HG03175 (cell line): Measurements from ENCODE around the gene ACOT2.
"Not testable (repeated sequence)": the region's sequence is repeated elsewhere in the genome, so short reads cannot be mapped to it uniquely, and the experiment has no call there.

Experiments
- ATAC-seq: cut with Tn5 transposase; IDR thresholded peaks from one replicate; pipeline ENCODE4 v1.9.1; 2021; ENCODE audit warnings: mild to moderate bottlenecking, moderate library complexity; ENCODE audit not compliant: unreplicated experiment

ACOT2 gene

GRCh38 chr14:73569185-73569958, at the start of gene ACOT2:
ACOT2 (plus strand) TSS chr14:73569213; CDS start chr14:73569241, 28 bp downstream.
- peak; percentile 57 for ATAC-seq

DNA sequence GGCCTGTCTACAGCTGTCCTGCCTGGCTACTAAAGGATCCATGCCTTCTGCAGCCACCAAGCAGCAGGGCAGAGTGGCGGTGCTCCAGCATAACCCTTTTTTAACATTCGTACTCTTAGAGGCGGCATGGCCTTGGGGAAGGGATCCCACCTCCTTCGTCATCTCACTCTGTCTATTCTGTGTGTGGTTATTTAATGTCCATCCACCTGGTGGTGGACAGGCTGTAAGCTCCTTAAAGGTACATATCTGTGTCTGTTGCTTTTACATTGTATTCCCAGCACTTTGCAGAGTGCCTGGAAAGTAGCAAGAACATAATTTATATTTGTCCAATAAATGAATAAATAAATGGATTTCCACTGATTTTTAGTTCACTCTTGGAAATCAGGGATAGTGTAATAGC, 47.8 kb upstream of the ACOT2 start:
- ATAC-seq, result no peak

DNA sequence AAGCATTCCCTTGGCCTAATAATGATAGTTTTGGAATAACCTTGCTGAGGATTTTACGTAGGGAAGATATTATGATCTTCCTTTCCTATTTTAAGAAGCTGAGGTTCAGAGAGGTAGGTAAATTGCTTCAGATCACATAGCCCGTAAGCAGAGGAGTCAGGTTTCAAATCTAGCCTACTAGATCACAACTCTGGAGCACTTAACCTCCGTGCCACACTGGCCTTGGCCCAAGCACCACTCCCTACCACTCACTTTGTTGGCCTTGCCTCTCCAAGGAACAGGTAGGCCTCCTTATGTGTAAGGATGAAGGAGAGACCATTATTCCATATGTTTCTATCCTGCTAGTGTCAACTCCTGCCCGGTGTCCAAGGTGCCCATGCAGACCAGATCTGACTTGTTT, 44.5 kb upstream of the ACOT2 start:
- ATAC-seq, result no peak

DNA sequence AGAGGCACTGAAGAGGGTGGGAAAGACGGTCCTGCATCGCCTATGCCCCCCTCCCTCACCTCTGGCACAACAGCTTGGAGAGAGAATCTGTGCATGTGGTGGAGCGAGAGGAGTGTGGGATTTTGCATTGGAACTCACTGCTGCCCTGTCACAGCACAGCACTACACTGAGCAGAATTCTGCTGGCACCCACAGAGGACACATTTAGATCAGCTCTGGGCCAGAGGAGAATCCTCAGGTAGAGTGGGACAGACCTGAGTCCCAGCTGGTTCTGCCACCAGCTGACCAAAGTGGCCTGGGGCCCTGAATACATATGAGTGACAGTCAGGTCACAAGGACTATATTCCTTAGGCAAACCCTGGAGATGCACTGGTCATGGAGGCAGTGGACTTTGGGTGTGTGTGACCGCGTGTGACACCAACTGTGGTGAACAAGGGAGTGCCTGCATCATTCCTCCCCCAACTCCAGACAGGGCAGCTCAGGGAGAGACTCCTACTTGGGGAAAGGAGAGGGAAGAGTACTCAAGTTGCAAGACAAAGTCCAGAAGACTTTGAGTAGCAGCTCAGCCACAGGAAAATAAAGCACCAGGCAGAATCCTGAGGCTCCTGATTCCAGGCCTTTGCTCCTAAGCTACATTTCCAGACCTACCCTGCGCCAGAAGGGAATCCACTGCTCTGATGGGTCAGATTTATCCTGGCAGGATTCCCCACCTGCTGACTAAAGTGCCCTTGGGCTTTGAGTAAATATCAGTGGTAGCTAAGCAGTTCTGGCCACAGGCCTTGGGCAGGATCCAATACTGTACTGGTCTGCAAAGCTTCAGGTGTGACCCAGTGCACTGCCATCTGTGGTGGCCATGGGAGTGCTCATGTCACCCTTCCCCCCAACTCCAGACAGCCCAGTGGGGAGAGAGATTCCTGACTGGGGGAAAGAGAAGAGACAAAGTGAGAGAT, 42.7 kb upstream of the ACOT2 start:
- no peak for ATAC-seq

- not testable (repeated sequence) for ATAC-seq
Measured at GRCh38 chr14:73529356-73529755, 39.7 kb upstream of the ACOT2 start.

DNA sequence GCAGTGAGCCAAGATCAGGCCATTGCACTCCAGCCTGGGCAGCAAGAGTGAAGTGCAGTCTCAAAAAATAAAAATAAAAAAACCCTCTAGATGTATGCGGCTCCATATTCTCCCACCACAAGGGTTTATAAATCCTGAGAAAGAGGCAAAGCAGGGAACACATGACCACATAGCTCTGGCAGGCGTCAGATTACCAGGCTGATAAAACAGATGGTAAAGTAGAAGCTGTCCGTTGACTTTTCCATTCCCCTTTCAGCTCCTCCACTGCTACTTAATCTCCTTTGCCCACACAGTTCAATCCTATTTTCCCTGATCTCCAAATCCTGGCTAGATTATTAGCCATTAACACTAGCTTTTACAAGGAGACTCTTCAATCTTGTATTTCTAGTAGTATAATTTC, 37.0 kb upstream of the ACOT2 start:
- not testable (repeated sequence) for ATAC-seq

DNA sequence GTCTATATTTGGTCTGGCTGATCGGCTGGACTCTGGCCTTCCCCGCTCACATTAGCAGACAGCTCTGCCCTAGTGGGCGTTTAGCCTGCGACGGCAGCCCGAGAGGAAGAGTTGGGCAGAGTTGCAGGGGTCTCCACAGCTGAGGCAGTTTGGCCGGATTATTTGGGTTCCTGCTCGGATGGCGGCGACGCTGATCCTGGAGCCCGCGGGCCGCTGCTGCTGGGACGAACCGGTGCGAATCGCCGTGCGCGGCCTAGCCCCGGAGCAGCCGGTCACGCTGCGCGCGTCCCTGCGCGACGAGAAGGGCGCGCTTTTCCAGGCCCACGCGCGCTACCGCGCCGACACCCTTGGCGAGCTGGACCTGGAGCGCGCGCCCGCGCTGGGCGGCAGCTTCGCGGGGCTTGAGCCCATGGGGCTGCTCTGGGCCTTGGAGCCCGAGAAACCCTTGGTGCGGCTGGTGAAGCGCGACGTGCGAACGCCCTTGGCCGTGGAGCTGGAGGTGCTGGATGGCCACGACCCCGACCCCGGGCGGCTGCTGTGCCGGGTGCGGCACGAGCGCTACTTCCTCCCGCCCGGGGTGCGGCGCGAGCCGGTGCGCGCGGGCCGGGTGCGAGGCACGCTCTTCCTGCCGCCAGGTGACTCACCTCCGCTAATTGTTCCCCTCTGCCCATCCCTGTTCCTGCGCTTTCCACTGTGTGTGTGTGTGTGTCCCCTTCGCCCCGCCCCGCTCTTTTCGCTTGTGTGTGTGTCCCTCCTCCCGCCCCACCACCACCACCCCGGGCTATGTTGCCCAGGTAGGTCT, 31.6 kb upstream of the ACOT2 start:
- ATAC-seq, result not testable (repeated sequence)

DNA sequence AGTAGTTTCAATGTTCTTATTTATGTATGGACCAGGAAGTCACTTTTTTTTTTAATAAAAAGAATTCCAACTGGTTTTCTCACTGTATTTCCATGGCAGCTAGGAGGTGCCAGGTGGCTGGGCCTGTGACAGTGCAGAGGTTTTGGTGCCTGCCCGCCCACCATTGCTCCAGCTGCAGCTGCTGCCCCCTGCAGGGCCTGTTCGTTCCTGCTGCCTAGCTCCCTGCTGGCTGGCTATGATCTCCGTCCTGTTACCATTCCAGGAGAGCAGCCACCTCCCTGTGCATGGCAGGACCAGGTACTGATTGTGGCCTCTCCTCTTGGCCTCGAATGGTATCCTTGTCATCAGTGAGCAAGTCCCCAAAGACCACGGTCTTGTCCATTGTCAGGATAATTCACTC, 30.0 kb upstream of the ACOT2 start:
- ATAC-seq, result not testable (repeated sequence)

DNA sequence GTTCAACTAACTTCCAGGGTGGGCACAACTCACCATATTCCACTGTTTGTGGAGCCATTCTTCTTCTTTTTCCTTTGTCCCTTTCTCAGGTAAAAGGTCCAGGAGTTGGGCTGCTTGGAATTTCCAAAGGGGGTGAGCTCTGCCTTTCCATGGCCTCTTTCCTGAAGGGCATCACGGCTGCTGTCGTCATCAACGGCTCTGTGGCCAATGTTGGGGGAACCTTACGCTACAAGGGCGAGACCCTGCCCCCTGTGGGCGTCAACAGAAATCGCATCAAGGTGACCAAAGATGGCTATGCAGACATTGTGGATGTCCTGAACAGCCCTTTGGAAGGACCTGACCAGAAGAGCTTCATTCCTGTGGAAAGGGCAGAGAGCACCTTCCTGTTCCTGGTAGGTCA, 26.1 kb upstream of the ACOT2 start:
- ATAC-seq, result not testable (repeated sequence)

DNA sequence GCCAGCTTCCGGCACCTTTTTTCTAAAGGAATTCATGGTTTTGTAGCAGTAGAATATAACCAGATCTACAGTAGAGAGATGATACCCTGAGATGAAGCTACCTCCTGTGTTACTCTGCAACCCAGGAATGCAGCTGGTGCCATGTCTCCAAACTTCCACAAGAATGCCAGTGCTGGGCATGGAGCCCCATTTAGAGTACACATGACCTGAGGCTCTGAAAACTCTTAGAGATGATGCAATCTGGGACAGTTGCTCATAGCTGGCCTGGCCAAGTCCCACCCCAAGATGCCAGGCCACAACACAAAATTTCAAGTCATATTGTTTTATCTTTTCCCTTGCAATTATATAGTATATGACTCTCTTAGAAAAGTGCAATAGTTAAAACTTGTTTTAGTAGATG, 23.7 kb upstream of the ACOT2 start:
- ATAC-seq, result not testable (repeated sequence)

GRCh38 chr14:73549097-73549496, 19.9 kb upstream of the ACOT2 start:
- ATAC-seq, result not testable (repeated sequence)

DNA sequence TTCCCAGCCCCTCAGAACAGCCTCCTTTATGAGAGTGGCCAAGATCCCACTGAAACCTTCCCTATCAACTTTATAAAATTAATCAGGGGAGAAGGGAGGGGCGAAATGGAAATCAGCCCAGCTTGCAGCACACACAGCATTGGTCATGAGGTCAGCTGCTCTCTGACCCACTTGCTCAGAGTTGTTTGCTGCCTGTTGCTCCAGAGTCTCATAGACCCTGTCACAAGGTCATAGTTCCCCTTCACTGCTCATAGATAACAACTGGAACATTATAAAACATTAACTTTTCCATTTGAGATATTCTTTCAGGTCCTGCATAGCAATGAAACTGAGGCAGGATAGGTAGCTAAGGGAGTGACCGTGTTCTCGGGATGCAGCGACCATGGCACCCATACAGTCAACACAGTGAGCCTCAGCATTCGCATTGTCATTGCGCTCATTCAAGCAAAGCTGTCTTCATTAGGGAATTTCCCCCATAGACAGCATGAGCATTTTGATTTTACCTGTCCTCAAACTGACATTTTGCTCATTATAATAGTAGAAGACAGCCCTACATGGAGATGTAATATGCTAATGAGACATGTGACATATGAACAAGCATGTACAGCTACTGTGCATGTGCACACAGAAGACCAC, 19.0 kb upstream of the ACOT2 start:
- not testable (repeated sequence) for ATAC-seq

DNA sequence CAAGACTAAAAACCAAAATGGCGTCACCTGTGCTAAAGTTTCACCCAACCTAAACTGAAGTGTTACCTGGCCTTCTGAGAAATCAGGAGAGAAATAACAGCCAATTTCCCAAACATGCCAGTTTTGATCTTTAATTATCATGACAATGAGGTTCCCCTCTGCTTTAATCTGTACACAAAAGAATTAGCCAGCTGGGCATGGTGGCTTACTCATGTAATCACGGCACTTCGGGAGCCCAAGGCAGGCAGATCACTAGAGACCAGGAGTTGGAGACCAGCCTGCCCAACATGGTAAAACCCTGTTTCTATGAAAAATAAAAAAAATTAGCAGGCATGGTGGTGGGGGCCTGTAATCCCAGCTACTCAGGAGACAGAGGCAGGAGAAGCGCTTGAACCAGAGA, 15.2 kb upstream of the ACOT2 start:
- no peak for ATAC-seq

GRCh38 chr14:73557201-73557600, 11.8 kb upstream of the ACOT2 start:
- ATAC-seq, result not testable (repeated sequence)

DNA sequence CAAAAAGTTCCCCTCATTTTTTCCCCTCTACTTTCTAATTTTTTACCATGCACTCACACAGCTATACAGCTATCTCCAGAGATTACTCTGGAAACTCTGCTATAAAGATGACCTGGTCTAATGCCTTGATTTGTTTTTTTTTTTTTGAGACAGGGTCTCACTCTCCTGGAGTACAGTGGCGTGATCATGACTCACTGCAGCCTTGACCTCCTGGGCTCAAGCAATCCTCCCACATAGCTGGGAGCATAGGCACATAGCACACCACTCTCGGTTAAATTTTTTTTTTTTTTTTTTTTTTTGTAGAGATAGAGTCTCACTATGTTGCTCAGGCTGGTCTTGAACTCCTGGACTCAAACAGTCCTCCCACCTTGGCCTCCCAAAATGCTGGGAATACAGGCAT, 10.8 kb upstream of the ACOT2 start:
- not testable (repeated sequence) for ATAC-seq

- not testable (repeated sequence) for ATAC-seq
Measured at GRCh38 chr14:73562256-73562655, 6.8 kb upstream of the ACOT2 start.

- not testable (repeated sequence) for ATAC-seq
Measured at GRCh38 chr14:73562696-73563095, 6.3 kb upstream of the ACOT2 start.

DNA sequence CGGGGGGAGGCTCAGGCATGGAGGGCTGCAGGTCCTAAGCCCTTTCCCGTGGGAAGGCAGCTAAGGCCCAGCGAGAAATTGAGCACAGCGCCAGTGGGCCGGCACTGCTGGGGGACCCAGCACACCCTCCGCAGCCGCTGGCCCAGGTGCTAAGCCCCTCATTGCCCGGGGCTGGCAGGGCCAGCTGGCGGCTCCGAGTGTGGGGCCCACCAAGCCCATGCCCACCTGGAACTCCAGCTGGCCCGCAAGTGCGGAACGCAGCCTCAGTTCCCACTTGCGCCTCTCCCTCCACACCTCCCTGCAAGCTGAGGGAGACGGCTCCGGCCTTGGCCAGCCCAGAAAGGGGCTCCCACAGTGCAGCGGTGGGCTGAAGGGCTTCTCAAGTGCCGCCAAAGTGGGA, 2.6 kb upstream of the ACOT2 start:
- ATAC-seq, result not testable (repeated sequence)

DNA sequence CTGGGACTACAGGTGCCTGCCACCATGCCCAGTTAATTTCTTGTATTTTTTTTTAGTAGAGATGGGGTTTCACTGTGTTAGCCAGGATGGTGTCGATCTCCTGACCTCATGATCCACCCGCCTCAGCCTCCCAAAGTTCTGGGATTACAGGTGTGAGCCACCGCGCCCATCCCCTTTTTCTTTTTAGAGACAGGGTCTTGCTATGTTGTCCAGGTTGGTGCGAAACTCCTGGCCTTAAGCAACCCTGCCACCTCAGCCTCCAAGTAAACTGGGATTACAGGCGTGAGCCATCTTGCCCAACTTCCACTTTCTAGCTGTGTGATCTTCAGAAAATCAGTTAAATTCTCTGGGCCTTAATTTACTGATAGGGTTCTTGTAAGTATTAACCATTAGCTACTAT, 2.1 kb upstream of the ACOT2 start:
- not testable (repeated sequence) for ATAC-seq

- ATAC-seq, result no peak
Measured at GRCh38 chr14:73567358-73567757, 1.7 kb upstream of the ACOT2 start.
